ENCODE measurements around the gene PITPNC1.
A peak's percentile ranks its signal among the peaks of the same experiment; 100 is the strongest.

Gene PITPNC1

GRCh38 chr17:67360880-67361279 is 16.2 kb upstream of the PITPNC1 start:
- Histone ChIP-seq H4K20me1 (ENCODE audit: insufficient read depth) (peaks cover 45% of the 10 kb centered on the region), H3K4me2 (no peak overlapping the region), H2AFZ (ENCODE audit: low read depth) (no peak overlapping the region), H3K79me2 (ENCODE audit: insufficient read depth, low read depth) (peaks cover 93% of the 10 kb centered on the region), H3K36me3 (ENCODE audit: insufficient read depth) (peaks cover 11% of the 10 kb centered on the region; the same call in 1 of the 2 replicates), H3K9ac (no peak overlapping the region), H3K4me3 (IDR thresholded peaks at IDR 0.05; ENCODE audit: insufficient read depth, low read depth, low read length) (no peak overlapping the region), H3K4me1 (ENCODE audit: low read depth, poor library complexity, severe bottlenecking) (peaks cover 61% of the 10 kb centered on the region), H3K27ac (no peak overlapping the region), H3K27me3 (ENCODE audit: insufficient read depth, low read depth) (no peaks in the 10 kb centered on the region)
- TF ChIP-seq CTCF (conservative IDR thresholded peaks at IDR 0.05; ENCODE audit: low read depth, low read length) = no peak

GRCh38 chr17:67362173-67362572 is 14.9 kb upstream of the PITPNC1 start:
- Histone ChIP-seq H3K36me3 (ENCODE audit: insufficient read depth) (peaks cover 3% of the 10 kb centered on the region; the same call in 1 of the 2 replicates), H3K4me1 (ENCODE audit: low read depth, poor library complexity, severe bottlenecking) (peaks cover 65% of the 10 kb centered on the region), H3K79me2 (ENCODE audit: insufficient read depth, low read depth) (peaks cover 91% of the 10 kb centered on the region)

GRCh38 chr17:67364847-67365737 is 12.0 kb upstream of the PITPNC1 start:
- Histone ChIP-seq H3K4me3 (IDR thresholded peaks at IDR 0.05; ENCODE audit: insufficient read depth, low read depth, low read length) (no peak overlapping the region), H3K9ac (peak overlapping the region; percentile 93), H3K4me1 (ENCODE audit: low read depth, poor library complexity, severe bottlenecking) (peaks cover 50% of the 10 kb centered on the region), H3K36me3 (ENCODE audit: insufficient read depth) (peaks cover 3% of the 10 kb centered on the region; the same call in 1 of the 2 replicates), H3K27me3 (ENCODE audit: insufficient read depth, low read depth) (no peaks in the 10 kb centered on the region), H2AFZ (ENCODE audit: low read depth) (no peak overlapping the region), H4K20me1 (ENCODE audit: insufficient read depth) (peaks cover 39% of the 10 kb centered on the region), H3K4me2 (peak overlapping the region; percentile 84), H3K79me2 (ENCODE audit: insufficient read depth, low read depth) (peaks cover 62% of the 10 kb centered on the region), H3K27ac (peak overlapping the region; percentile 81)
- TF ChIP-seq CTCF (conservative IDR thresholded peaks at IDR 0.05; ENCODE audit: low read depth, low read length) = no peak

More at GRCh38 chr17:67362173-67362572, 14.9 kb upstream of the PITPNC1 start:
- H3K9ac ChIP-seq = no peak overlapping the region
- H3K4me2 ChIP-seq = no peak overlapping the region; the same call in 1 of the 2 replicates
- no peak overlapping the region for H3K27ac ChIP-seq
- no peak overlapping the region for H2AFZ ChIP-seq (ENCODE audit: low read depth)
- H4K20me1 ChIP-seq (ENCODE audit: insufficient read depth) = peaks cover 45% of the 10 kb centered on the region
- H3K4me3 ChIP-seq (IDR thresholded peaks at IDR 0.05; ENCODE audit: insufficient read depth, low read depth, low read length) = no peak overlapping the region
- no peak for TF ChIP-seq CTCF (conservative IDR thresholded peaks at IDR 0.05; ENCODE audit: low read depth, low read length)
- no peaks in the 10 kb centered on the region for H3K27me3 ChIP-seq (ENCODE audit: insufficient read depth, low read depth)

- H2AFZ ChIP-seq (ENCODE audit: low read depth) = peak overlapping the region; percentile 65; the same call in 1 of the 2 replicates
- H3K9ac ChIP-seq = peak overlapping the region; percentile 93
- no peaks in the 10 kb centered on the region for H3K27me3 ChIP-seq (ENCODE audit: insufficient read depth, low read depth)
- H4K20me1 ChIP-seq (ENCODE audit: insufficient read depth) = peaks cover 32% of the 10 kb centered on the region
- peaks cover 55% of the 10 kb centered on the region for H3K79me2 ChIP-seq (ENCODE audit: insufficient read depth, low read depth)
- peaks cover 44% of the 10 kb centered on the region for H3K4me1 ChIP-seq (ENCODE audit: low read depth, poor library complexity, severe bottlenecking)
- H3K27ac ChIP-seq = peak overlapping the region; percentile 81
- no peak for TF ChIP-seq CTCF (conservative IDR thresholded peaks at IDR 0.05; ENCODE audit: low read depth, low read length)
- H3K36me3 ChIP-seq (ENCODE audit: insufficient read depth) = peaks cover 3% of the 10 kb centered on the region; the same call in 1 of the 2 replicates
- H3K4me2 ChIP-seq = peak overlapping the region; percentile 84
- H3K4me3 ChIP-seq (IDR thresholded peaks at IDR 0.05; ENCODE audit: insufficient read depth, low read depth, low read length) = no peak overlapping the region
Measured at GRCh38 chr17:67365738-67366192, 11.3 kb upstream of the PITPNC1 start.
